Upper lobe of left lung (tissue), 6 donors: ENCODE data around the gene CROCC. TPM values are rescaled to one million over a fixed set of nuclear protein-coding genes. Genes with fewer than 3 reads are reported as not detected.
A peak's percentile ranks its signal among the peaks of the same experiment; 100 is the strongest.
"Not testable (repeated sequence)": the region's sequence is repeated elsewhere in the genome, so short reads cannot be mapped to it uniquely, and the experiment has no call there.

ENCODE experiments used
- ATAC-seq, 2 donors: fragments of 200-7000 bp; cut with Tn5 transposase; one replicate each; pipeline ENCODE4 v1.9.1; 2022; ENCODE audit warnings: mild to moderate bottlenecking in 2 of 2, moderate library complexity in 2 of 2; ENCODE audit not compliant: low FRiP score in 2 of 2
- DNase-seq, 2 donors: peaks; one replicate each; pipeline ENCODE4 v3.0.0-alpha.2; 2019 to 2020
- H3K27ac ChIP-seq, 4 donors: fragments of 200-600 bp; sonication (generic); one replicate each; pipeline ENCODE4 v1.5.1; 2016 to 2019
- H3K27me3 ChIP-seq, 4 donors: fragments of 200-600 bp; sonication (generic); one replicate each; pipeline ENCODE4 v1.5.1; 2017 to 2019
- H3K36me3 ChIP-seq, 4 donors: fragments of 200-600 bp; sonication (generic); one replicate each; pipeline ENCODE4 v1.5.1; 2016 to 2019
- H3K4me1 ChIP-seq, 4 donors: fragments of 200-600 bp; sonication (generic); one replicate each; pipeline ENCODE4 v1.5.1; 2018 to 2019
- H3K4me3 ChIP-seq, 4 donors: fragments of 200-600 bp; sonication (generic); one replicate each; pipeline ENCODE4 v1.5.1; 2017 to 2019; ENCODE audit warnings: mild to moderate bottlenecking in 2 of 4, moderate library complexity in 1 of 4
- H3K9me3 ChIP-seq, 4 donors: fragments of 200-600 bp; sonication (generic); one replicate each; pipeline ENCODE4 v1.5.1; 2018 to 2019
- EP300 ChIP-seq, 4 donors: sonication (generic); formaldehyde crosslinking; IDR thresholded peaks; one replicate each; pipeline ENCODE4 v1.5.1; 2017; ENCODE audit warnings: antibody characterized with exemption in 4 of 4, control low read depth in 2 of 4
- POLR2A ChIP-seq, 4 donors: fragments of 450-650 bp; IDR thresholded peaks; one replicate each; pipeline ENCODE4 v1.5.1; 2016 to 2017; ENCODE audit warnings: antibody characterized with exemption in 4 of 4, mild to moderate bottlenecking in 2 of 4
- POLR2AphosphoS5 ChIP-seq, 2 donors: sonication (generic); formaldehyde crosslinking; IDR thresholded peaks; one replicate each; pipeline ENCODE4 v1.5.1; 2017; ENCODE audit warnings: antibody characterized with exemption in 2 of 2
- WGBS, 2 donors: methylation state at CpG; one replicate each; pipeline ENCODE4 v1.1.5; 2017 to 2018; 5-methylcytosine and 5-hydroxymethylcytosine counted together
- total RNA-seq, 6 donors: library from RNA; depleted of rRNA in 4 of 6; stranded (reverse); fragments of >200 nt in 4 of 6; gene quantifications; one replicate each; pipeline versions ENCODE4 v1.1.0 to v1.2.1, GENCODE V29; 2016 to 2021
- TF ChIP-seq, protein P1 (sequence below), 6 experiments: fragments of 450-650 bp in 4 of 6; fragments of 200-600 bp in 2 of 6; sonication (generic) in 2 of 6; IDR thresholded peaks; one replicate each; pipeline ENCODE4 v1.5.1; 2016 to 2019; ENCODE audit warnings: antibody characterized with exemption in 6 of 6
- donor health status: DM: no; HTN: no; CAD: no; lungs with moderate emphysema.
- donor health status: DM: no; HTN: yes; CAD: no; lungs with severe emphysema.

Gene CROCC
- total RNA-seq, 6 donors from 2014 or later, result 21.0 to 184 (median 48.9) TPM

DNA sequence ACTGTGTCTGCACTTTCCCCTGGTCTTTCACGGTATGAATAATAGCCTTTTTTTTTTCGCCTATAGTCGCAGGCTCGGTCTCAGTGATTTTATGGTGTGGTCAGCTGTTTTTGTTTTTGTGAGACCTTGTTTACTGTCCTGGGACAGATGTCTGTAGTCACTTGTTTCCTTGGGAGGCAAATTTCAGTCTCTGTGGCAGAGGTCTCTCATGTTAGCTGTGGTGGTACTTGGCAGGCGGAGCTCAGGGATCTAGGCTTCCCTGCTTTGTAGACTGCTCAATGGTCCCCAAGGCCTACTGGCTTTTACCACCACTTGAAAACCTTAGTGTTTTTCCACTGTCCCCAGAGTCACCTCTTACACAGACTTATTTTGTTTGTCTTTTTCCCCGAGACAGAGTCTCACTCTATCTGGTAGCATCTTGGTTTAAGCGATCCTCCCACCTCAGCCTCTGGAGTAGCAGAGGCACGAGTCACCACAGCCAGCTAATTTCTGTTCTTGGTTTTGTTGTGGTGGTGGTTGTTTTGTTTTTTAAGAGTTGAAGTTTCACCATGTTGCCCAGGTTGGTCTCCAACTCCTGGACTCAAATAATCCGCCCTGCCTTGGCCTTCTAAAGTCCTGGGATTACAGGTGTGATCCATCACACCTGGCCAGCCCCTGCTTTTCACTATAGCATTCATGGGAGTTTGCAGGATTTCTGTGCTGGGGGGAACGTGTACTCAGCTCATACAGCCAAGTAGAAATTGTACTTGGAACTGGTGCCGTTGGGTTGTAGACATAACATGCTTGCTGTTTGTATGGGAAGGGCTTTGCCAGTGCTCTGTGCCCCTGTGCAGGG is 15.6 kb upstream of the CROCC start:
- Histone ChIP-seq H3K4me3 (no peak overlapping the region), H3K27ac (peak overlapping the region; percentile 94 to 99 (median 98)), H3K27me3 (no peaks in the 10 kb centered on the region), H3K9me3 (peaks cover 0 to 12% (median 4%) of the 10 kb centered on the region in 4 donors), H3K4me1 (peaks cover 10 to 16% (median 10%) of the 10 kb centered on the region in 4 donors), H3K36me3 (no peaks in the 10 kb centered on the region)
- no peak for ATAC-seq
- no peak for DNase-seq
- WGBS, 2 donors, result 85 to 86% methylated on average over 11 of the region's 11 CpGs
- TF ChIP-seq, protein P1, sequence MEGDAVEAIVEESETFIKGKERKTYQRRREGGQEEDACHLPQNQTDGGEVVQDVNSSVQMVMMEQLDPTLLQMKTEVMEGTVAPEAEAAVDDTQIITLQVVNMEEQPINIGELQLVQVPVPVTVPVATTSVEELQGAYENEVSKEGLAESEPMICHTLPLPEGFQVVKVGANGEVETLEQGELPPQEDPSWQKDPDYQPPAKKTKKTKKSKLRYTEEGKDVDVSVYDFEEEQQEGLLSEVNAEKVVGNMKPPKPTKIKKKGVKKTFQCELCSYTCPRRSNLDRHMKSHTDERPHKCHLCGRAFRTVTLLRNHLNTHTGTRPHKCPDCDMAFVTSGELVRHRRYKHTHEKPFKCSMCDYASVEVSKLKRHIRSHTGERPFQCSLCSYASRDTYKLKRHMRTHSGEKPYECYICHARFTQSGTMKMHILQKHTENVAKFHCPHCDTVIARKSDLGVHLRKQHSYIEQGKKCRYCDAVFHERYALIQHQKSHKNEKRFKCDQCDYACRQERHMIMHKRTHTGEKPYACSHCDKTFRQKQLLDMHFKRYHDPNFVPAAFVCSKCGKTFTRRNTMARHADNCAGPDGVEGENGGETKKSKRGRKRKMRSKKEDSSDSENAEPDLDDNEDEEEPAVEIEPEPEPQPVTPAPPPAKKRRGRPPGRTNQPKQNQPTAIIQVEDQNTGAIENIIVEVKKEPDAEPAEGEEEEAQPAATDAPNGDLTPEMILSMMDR (IDR thresholded peaks at IDR 0.05), result no peak
- TF ChIP-seq POLR2A (IDR thresholded peaks at IDR 0.05), result no peak

DNA sequence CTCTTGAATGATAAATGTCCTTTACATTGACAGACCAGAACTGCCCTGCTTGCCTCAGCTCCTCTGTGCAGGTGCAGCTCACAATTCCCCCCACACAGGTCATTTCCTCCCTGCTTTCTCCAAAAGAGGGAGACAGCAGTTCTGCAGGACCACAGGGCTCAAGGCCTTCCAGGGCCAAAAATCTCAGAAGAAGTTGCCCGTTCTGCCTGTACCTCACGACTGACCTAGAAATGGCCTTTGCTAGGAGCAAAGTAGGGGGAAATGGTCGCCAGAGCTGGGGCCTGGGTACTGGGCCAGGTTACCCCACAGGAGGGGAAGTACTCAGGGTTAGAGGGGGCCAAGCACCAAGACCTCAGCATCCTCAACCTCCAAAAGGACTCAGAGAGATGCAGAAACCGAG is 14.9 kb upstream of the CROCC start:
- DNase-seq (no peak), ATAC-seq (no peak)
- no peak overlapping the region for H3K27ac ChIP-seq
- H3K9me3 ChIP-seq, result peaks cover 0 to 12% (median 4%) of the 10 kb centered on the region in 4 donors
- no peak for TF ChIP-seq EP300 (IDR thresholded peaks at IDR 0.05)
- no peak for TF ChIP-seq POLR2AphosphoS5 (IDR thresholded peaks at IDR 0.05)
- TF ChIP-seq POLR2A (IDR thresholded peaks at IDR 0.05), result no peak
- TF ChIP-seq, protein P1 (IDR thresholded peaks at IDR 0.05), result no peak
- WGBS, 2 donors, result 90 to 92% methylated on average over 4 of the region's 4 CpGs
- no peaks in the 10 kb centered on the region for H3K27me3 ChIP-seq
- H3K36me3 ChIP-seq, result no peaks in the 10 kb centered on the region
- H3K4me3 ChIP-seq, result no peak overlapping the region
- H3K4me1 ChIP-seq, result peaks cover 10 to 16% (median 10%) of the 10 kb centered on the region in 4 donors

DNA sequence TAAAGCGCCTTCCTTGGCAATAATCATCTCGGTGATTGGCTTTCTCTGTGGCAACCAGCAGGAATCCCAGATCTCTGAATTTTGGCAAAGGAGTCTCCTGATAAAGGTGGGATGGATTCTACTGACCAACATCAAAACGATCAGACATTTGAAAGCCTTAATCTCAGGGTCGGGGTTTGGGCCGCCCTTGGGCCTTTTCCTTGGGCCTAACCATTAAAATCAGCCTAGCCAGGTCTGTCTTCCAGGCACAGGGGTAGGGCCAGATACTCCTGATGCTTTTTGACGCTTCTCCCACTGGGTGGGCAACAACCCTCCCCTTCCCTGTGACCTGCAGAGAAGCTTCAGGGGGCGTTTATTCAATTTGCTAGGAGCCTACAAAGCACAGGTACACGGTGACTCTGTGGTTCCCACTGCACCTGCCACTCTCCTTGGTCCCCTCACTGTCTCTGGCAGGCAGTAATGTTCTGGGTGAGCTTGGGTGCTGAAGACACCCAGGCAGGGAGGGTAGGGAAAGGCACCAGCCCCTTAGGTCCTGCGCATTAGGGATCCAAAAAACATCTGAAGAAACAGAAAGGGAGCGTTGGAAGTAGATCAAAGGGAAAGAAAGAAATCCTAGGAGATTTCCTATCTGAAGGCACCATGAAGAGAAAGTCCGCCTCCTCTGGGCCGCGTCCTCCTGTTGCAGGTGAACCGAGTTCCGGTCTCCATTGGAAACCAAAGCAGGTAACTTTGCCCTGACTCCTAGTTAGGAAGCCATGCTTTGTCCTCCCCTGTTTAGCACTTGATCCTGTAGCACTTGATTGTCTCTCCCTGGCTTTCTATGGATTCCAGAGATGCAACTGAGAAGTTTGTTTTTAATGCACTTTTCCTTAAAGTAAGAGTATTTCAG is 13.6 kb upstream of the CROCC start:
- WGBS, 2 donors, result 82 to 86% methylated on average over 15 of the region's 15 CpGs
- no peak overlapping the region for H3K27ac ChIP-seq
- H3K4me1 ChIP-seq, result peaks cover 10 to 21% (median 13%) of the 10 kb centered on the region in 4 donors
- DNase-seq (no peak), ATAC-seq (no peak)
- no peaks in the 10 kb centered on the region for H3K36me3 ChIP-seq
- no peaks in the 10 kb centered on the region for H3K27me3 ChIP-seq
- no peak for TF ChIP-seq EP300 (IDR thresholded peaks at IDR 0.05)
- no peak for TF ChIP-seq POLR2AphosphoS5 (IDR thresholded peaks at IDR 0.05)
- TF ChIP-seq, protein P1 (IDR thresholded peaks at IDR 0.05), result no peak
- TF ChIP-seq POLR2A (IDR thresholded peaks at IDR 0.05), result no peak
- H3K4me3 ChIP-seq, result no peak overlapping the region
- peaks cover 0 to 12% (median 4%) of the 10 kb centered on the region in 4 donors for H3K9me3 ChIP-seq

DNA sequence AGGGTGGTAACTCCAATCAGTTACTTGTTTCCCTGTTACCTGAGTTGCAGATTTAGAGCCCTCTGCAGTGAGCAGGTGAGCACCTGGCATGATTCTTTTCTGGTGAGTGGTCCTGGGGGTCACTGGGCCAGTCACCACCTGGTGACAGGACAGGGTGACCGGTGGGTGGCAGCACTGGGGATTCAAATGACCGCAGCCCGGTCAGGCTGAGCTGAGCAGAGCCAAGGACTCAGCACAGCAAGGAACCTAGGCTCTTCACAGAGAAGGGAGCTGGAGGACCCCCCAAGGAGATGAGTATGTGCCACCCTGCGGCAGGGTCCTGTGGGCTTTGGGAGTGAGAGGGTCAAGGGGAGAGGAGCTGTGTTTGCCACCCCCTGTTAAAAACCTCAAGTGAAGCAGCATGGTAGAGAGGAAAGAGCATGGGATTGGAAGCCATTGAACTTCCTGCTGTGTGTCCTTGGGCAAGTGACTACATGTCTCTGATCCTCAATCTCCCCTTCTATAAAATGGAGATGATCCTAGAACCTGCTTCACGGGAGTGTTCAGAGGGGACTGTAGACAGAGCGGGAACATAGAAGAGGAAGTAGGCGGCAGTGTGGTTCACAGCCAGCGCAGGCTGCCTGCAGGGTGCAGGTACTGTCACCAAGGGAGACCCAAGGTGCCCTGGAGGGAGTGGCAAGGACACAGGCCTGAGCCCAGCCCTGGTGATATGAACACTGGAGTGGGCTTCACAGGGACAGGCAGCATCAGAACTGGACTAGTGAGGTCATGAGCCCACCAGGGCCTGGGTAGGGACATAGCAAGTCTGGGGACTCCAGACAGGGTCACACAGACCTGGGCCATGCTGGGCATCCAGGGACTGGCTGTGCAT is 9.6 kb upstream of the CROCC start:
- TF ChIP-seq, protein P1 (IDR thresholded peaks at IDR 0.05), result peak in 1 of 6 experiments; percentile 7
- WGBS, 2 donors, result 81 to 87% methylated on average over 8 of the region's 8 CpGs
- not testable (repeated sequence) for H3K27me3 ChIP-seq, H3K36me3 ChIP-seq, H3K4me3 ChIP-seq, H3K9me3 ChIP-seq, ATAC-seq, H3K27ac ChIP-seq
- DNase-seq, result peak in 1 of 2 donors; percentile 21
- H3K4me1 ChIP-seq, result peaks cover 13 to 22% (median 16%) of the 10 kb centered on the region in 4 donors

DNA sequence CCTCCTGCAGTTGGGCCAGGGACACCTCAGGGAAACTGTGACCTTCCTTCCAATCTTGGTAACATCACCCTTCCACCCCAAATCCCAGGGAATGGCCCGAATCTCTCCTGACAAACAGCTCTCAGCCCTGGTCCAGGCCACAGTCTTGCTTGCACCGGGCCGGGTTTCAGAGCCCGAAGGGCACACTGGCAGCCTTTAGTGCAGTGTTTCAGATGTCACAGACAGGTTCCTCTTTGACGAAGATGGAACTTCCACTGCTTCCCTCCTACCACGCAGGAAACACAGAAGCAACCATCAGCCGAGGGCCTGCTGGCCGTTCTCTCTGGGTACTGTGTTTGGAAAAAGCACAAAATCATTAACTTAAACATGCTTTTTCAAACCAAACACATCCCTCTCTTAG is 9.0 kb upstream of the CROCC start:
- peak overlapping the region in 1 of 4 donors; percentile 87 for H3K27ac ChIP-seq
- peaks cover 13 to 22% (median 16%) of the 10 kb centered on the region in 4 donors for H3K4me1 ChIP-seq
- not testable (repeated sequence) for H3K27me3 ChIP-seq, H3K36me3 ChIP-seq, H3K9me3 ChIP-seq
- peak in 1 of 2 donors; percentile 28 for DNase-seq
- H3K4me3 ChIP-seq, result peak overlapping the region in 1 of 4 donors; percentile 92
- 68 to 70% methylated on average over 8 of the region's 8 CpGs for WGBS, 2 donors
- ATAC-seq, result peak in 1 of 2 donors; percentile 27
